ENCODE results near the gene LGALS12.
A peak's percentile ranks its signal among the peaks of the same experiment; 100 is the strongest.
"Not testable (repeated sequence)": the region's sequence is repeated elsewhere in the genome, so short reads cannot be mapped to it uniquely, and the experiment has no call there.

The LGALS12 gene

GRCh38 chr11:63532799-63533475, 27.1 kb downstream of the LGALS12 start:
- no peak for DNase-seq (ENCODE audit: low read depth)

- no peak for DNase-seq (ENCODE audit: low read depth)
These were observed 28.2 kb downstream of the LGALS12 start for GRCh38 chr11:63534076-63534475.

- DNase-seq (ENCODE audit: low read depth) = no peak
These were observed 29.1 kb downstream of the LGALS12 start for GRCh38 chr11:63534895-63535461.

GRCh38 chr11:63535734-63536133, 29.9 kb downstream of the LGALS12 start:
- DNase-seq (ENCODE audit: low read depth) = no peak

GRCh38 chr11:63536669-63537292, 30.9 kb downstream of the LGALS12 start, which contains the start of gene PLAAT4:
Gene PLAAT4 (plus strand): TSS chr11:63536808. CDS start chr11:63536869, 61 bp downstream.
- no peak for DNase-seq (ENCODE audit: low read depth)

GRCh38 chr11:63537293-63538101, 31.6 kb downstream of the LGALS12 start:
- no peak for DNase-seq (ENCODE audit: low read depth)

GRCh38 chr11:63542506-63542905, 36.6 kb downstream of the LGALS12 start:
- DNase-seq (ENCODE audit: low read depth) = not testable (repeated sequence)

GRCh38 chr11:63543711-63544110, 37.8 kb downstream of the LGALS12 start:
- no peak for DNase-seq (ENCODE audit: low read depth)

- DNase-seq (ENCODE audit: low read depth) = no peak
These were observed 41.2 kb downstream of the LGALS12 start for GRCh38 chr11:63547061-63547460.

GRCh38 chr11:63548178-63548577, 42.3 kb downstream of the LGALS12 start:
- no peak for DNase-seq (ENCODE audit: low read depth)

- DNase-seq (ENCODE audit: low read depth) = no peak
These were observed 43.5 kb downstream of the LGALS12 start for GRCh38 chr11:63549411-63549810.

GRCh38 chr11:63550156-63550700, 44.3 kb downstream of the LGALS12 start:
- DNase-seq (ENCODE audit: low read depth) = not testable (repeated sequence)

- no peak for DNase-seq (ENCODE audit: low read depth)
These were observed 45.4 kb downstream of the LGALS12 start for GRCh38 chr11:63551091-63551888.

- no peak for DNase-seq (ENCODE audit: low read depth)
These were observed 46.0 kb downstream of the LGALS12 start for GRCh38 chr11:63551889-63552266.

GRCh38 chr11:63552921-63553320, 47.0 kb downstream of the LGALS12 start:
- DNase-seq (ENCODE audit: low read depth) = no peak

GRCh38 chr11:63553759-63554158, 47.9 kb downstream of the LGALS12 start:
- peak; percentile 41 for DNase-seq (ENCODE audit: low read depth)

GRCh38 chr11:63554877-63555223, 49.0 kb downstream of the LGALS12 start:
- no peak for DNase-seq (ENCODE audit: low read depth)

GRCh38 chr11:63556404-63557013, 50.6 kb downstream of the LGALS12 start:
- no peak for DNase-seq (ENCODE audit: low read depth)

GRCh38 chr11:63557570-63557969, 51.7 kb downstream of the LGALS12 start:
- DNase-seq (ENCODE audit: low read depth) = no peak

GRCh38 chr11:63558459-63559157, 52.7 kb downstream of the LGALS12 start:
- DNase-seq (ENCODE audit: low read depth) = no peak

Data from stimulated activated CD8-positive, alpha-beta memory T cell treated with anti-CD3 and anti-CD28 coated beads, Interleukin-12 subunit alpha, Interleukin-12 subunit beta, amount 100 ng/mL, for 4 hours (primary cell).